GM23338 (cell line): ENCODE results near the gene PFKFB3. TPM values are rescaled to one million over a fixed set of nuclear protein-coding genes. Genes with fewer than 3 reads are reported as not detected.

Experiments
- ATAC-seq: fragments of 200-7000 bp; cut with Tn5 transposase; 3 replicates; pipeline ENCODE4 v1.9.1; 2020
- DNase-seq: peaks from one replicate; pipeline ENCODE4 v3.0.0-alpha.2; 2015; ENCODE audit warnings: low spot score
- H2AFZ ChIP-seq: fragments of 200-600 bp; sonication (generic); 2 replicates; pipeline ENCODE4 v1.8.0; 2016; ENCODE audit warnings: antibody characterized with exemption, mild to moderate bottlenecking, moderate library complexity
- H3F3A ChIP-seq: fragments of 200-600 bp; sonication (generic); replicated peaks from 2 replicates; pipeline ENCODE4 v1.8.0; 2017; ENCODE audit warnings: antibody characterized with exemption, mixed run types, low read depth
- H3K27ac ChIP-seq: fragments of 200-600 bp; sonication (generic); 2 replicates; pipeline ENCODE4 v1.6.1; 2016; ENCODE audit warnings: low read depth
- H3K27me3 ChIP-seq: fragments of 200-600 bp; sonication (generic); 2 replicates; pipeline ENCODE4 v1.8.0; 2016; ENCODE audit warnings: mild to moderate bottlenecking, mixed run types, moderate library complexity; ENCODE audit not compliant: insufficient read depth
- H3K36me3 ChIP-seq: fragments of 200-600 bp; sonication (generic); 2 replicates; pipeline ENCODE4 v1.8.0; 2016; ENCODE audit warnings: mild to moderate bottlenecking; ENCODE audit not compliant: insufficient read depth
- H3K4me1 ChIP-seq: fragments of 200-600 bp; sonication (generic); 2 replicates; pipeline ENCODE4 v1.8.0; 2016; ENCODE audit warnings: mild to moderate bottlenecking, moderate library complexity; ENCODE audit not compliant: insufficient read depth
- H3K4me2 ChIP-seq: fragments of 200-600 bp; sonication (generic); 2 replicates; pipeline ENCODE4 v1.7.1; 2017; ENCODE audit warnings: mixed run types
- H3K4me3 ChIP-seq: fragments of 200-600 bp; sonication (generic); 2 replicates; pipeline ENCODE4 v1.6.1; 2016; ENCODE audit warnings: mixed run types
- H3K79me2 ChIP-seq: fragments of 200-600 bp; sonication (generic); replicated peaks from 2 replicates; pipeline ENCODE4 v1.8.0; 2017; ENCODE audit warnings: mild to moderate bottlenecking; ENCODE audit not compliant: insufficient read depth
- H3K9me2 ChIP-seq: fragments of 200-600 bp; sonication (generic); 2 replicates; pipeline ENCODE4 v1.8.0; 2017; ENCODE audit not compliant: insufficient read depth
- H4K20me1 ChIP-seq: fragments of 200-600 bp; sonication (generic); replicated peaks from 2 replicates; pipeline ENCODE4 v1.8.0; 2017; ENCODE audit warnings: mild to moderate bottlenecking; ENCODE audit not compliant: insufficient read depth
- H3K27ac Mint-ChIP-seq: 2 replicates; pipeline ENCODE4 v1.8.0; 2020; ENCODE audit warnings: inconsistent platforms, mild to moderate bottlenecking, moderate library complexity, mixed read lengths
- H3K27me3 Mint-ChIP-seq: 3 replicates; pipeline ENCODE4 v1.8.0; 2022; ENCODE audit warnings: low read depth, mild to moderate bottlenecking, moderate library complexity, mixed read lengths, inconsistent platforms; ENCODE audit not compliant: insufficient read depth, poor library complexity
- H3K36me3 Mint-ChIP-seq: 3 replicates; pipeline ENCODE4 v1.8.0; 2021; ENCODE audit warnings: low read depth, mild to moderate bottlenecking, inconsistent platforms, moderate library complexity, mixed read lengths
- H3K4me1 Mint-ChIP-seq: 3 replicates; pipeline ENCODE4 v1.8.0; 2020; ENCODE audit warnings: mild to moderate bottlenecking, inconsistent platforms, mixed read lengths
- H3K4me3 Mint-ChIP-seq: 3 replicates; pipeline ENCODE4 v1.8.0; 2021; ENCODE audit warnings: moderate library complexity, mild to moderate bottlenecking, inconsistent platforms, mixed read lengths
- H3K9me3 Mint-ChIP-seq: 3 replicates; pipeline ENCODE4 v1.8.0; 2020; ENCODE audit warnings: moderate library complexity, mild to moderate bottlenecking, inconsistent platforms, mixed read lengths
- CTCF ChIP-seq, 2 experiments: fragments of 200-600 bp in 1 of 2; sonication (generic) in 1 of 2; conservative IDR thresholded peaks; 2 replicates each; pipeline versions ENCODE4 v1.5.1 to v1.6.1; 2016 to 2017; ENCODE audit warnings: antibody characterized with exemption in 2 of 2, low read depth in 2 of 2, mild to moderate bottlenecking in 2 of 2, moderate library complexity in 1 of 2
- ETS1 ChIP-seq: IDR thresholded peaks from 2 replicates; pipeline ENCODE4 v1.6.1; 2016; ENCODE audit warnings: antibody characterized with exemption
- EZH2 ChIP-seq: fragments of 200-600 bp; sonication (generic); IDR thresholded peaks from one replicate; pipeline ENCODE4 v1.8.0; 2017; ENCODE audit warnings: antibody characterized with exemption, mild to moderate bottlenecking, low read depth; ENCODE audit not compliant: unreplicated experiment
- EZH2phosphoT487 ChIP-seq: fragments of 200-600 bp; sonication (generic); IDR thresholded peaks from one replicate; pipeline ENCODE4 v1.8.1; 2018; ENCODE audit warnings: antibody characterized with exemption; ENCODE audit not compliant: unreplicated experiment
- JUNB ChIP-seq: IDR thresholded peaks from one replicate; pipeline ENCODE4 v1.6.1; 2016; ENCODE audit warnings: antibody characterized with exemption; ENCODE audit not compliant: unreplicated experiment
- NANOG ChIP-seq: IDR thresholded peaks from 2 replicates; pipeline ENCODE4 v1.6.1; 2016; ENCODE audit warnings: antibody characterized with exemption, borderline replicate concordance
- POLR2AphosphoS5 ChIP-seq: IDR thresholded peaks from 2 replicates; pipeline ENCODE4 v1.6.1; 2016; ENCODE audit warnings: antibody characterized with exemption, low read depth
- REST ChIP-seq: IDR thresholded peaks from one replicate; pipeline ENCODE4 v1.6.1; 2018; ENCODE audit warnings: antibody characterized with exemption; ENCODE audit not compliant: unreplicated experiment
- STAT1 ChIP-seq: IDR thresholded peaks from one replicate; pipeline ENCODE4 v1.6.1; 2016; ENCODE audit warnings: antibody characterized with exemption; ENCODE audit not compliant: unreplicated experiment
- ZNF114 ChIP-seq: fragments of 250-450 bp; sonication (Bioruptor Pico); IDR thresholded peaks from 2 replicates; pipeline ENCODE4 v1.5.0; 2020; ENCODE audit warnings: mild to moderate bottlenecking, moderate library complexity
- ZNF331 ChIP-seq: fragments of 250-450 bp; sonication (Bioruptor Pico); IDR thresholded peaks from 2 replicates; pipeline ENCODE4 v1.5.0; 2020; ENCODE audit warnings: low read depth, mild to moderate bottlenecking, moderate library complexity
- polyA plus RNA-seq: library from polyadenylated mRNA; unstranded; fragments of >200 nt; fragmentation: Nextera tagmentation; extraction: Ambion mirVana; gene quantifications from 2 replicates; pipeline ENCODE4 v1.2.1, GENCODE V29; 2016
- total RNA-seq: library from RNA; depleted of rRNA; stranded (reverse); fragments of >200 nt; shearing (Covaris generic); gene quantifications from 2 replicates; pipeline ENCODE4 v1.2.3, GENCODE V29; 2014

Gene PFKFB3
- total and polyA plus RNA-seq, 2 experiments from 2014 or later: 9.5 to 26.8 TPM

- no peaks in the 10 kb centered on the region; the same call in 2 of the 3 replicates for H3K9me3 Mint-ChIP-seq
- Histone ChIP-seq H3F3A (no peaks in the 10 kb centered on the region), H3K27me3 (no peaks in the 10 kb centered on the region), H4K20me1 (0 out of 2 replicates have a peak, but pooled peaks cover 3% of the 10 kb centered on the region), H3K36me3 (peaks cover 32% of the 10 kb centered on the region; the same call in 1 of the 2 replicates), H2AFZ (no peak overlapping the region), H3K4me3 (no peak overlapping the region), H3K27ac (no peak overlapping the region), H3K4me2 (no peak overlapping the region), H3K9me2 (no peaks in the 10 kb centered on the region), H3K4me1 (no peaks in the 10 kb centered on the region), H3K79me2 (no peaks in the 10 kb centered on the region)
- no peaks in the 10 kb centered on the region for H3K4me1 Mint-ChIP-seq
- peaks cover 81% of the 10 kb centered on the region for H3K36me3 Mint-ChIP-seq
- H3K4me3 Mint-ChIP-seq: no peak overlapping the region
- TF ChIP-seq JUNB (no peak), EZH2phosphoT487 (no peak), STAT1 (no peak), NANOG (no peak), ZNF331 (CRISPR knock-in tag) (no peak), POLR2AphosphoS5 (no peak)
- ATAC-seq: no peak
- H3K27me3 Mint-ChIP-seq: peaks cover 11% of the 10 kb centered on the region
- DNase-seq: no peak
- H3K27ac Mint-ChIP-seq: no peak overlapping the region
Observed at GRCh38 chr10:6221192-6221940, 18.6 kb downstream of the PFKFB3 start.

GRCh38 chr10:6221971-6222751 is 19.4 kb downstream of the PFKFB3 start:
- Histone ChIP-seq H3K27ac (no peak overlapping the region), H3K4me3 (no peak overlapping the region), H4K20me1 (peaks cover 3% of the 10 kb centered on the region; the same call in 1 of the 2 replicates), H3F3A (no peaks in the 10 kb centered on the region), H3K27me3 (no peaks in the 10 kb centered on the region), H3K79me2 (no peaks in the 10 kb centered on the region), H3K4me2 (no peak overlapping the region), H3K36me3 (peaks cover 28% of the 10 kb centered on the region; the same call in 1 of the 2 replicates), H2AFZ (no peak overlapping the region), H3K9me2 (no peaks in the 10 kb centered on the region), H3K4me1 (no peaks in the 10 kb centered on the region)
- Mint-ChIP-seq H3K36me3 (peaks cover 77% of the 10 kb centered on the region), H3K4me1 (no peaks in the 10 kb centered on the region), H3K27me3 (peaks cover 10% of the 10 kb centered on the region), H3K4me3 (no peak overlapping the region), H3K9me3 (no peaks in the 10 kb centered on the region; the same call in 2 of the 3 replicates), H3K27ac (no peak overlapping the region)
- ATAC-seq (no peak), DNase-seq (no peak)
- no peak for TF ChIP-seq EZH2

- Histone ChIP-seq H3K9me2 (no peaks in the 10 kb centered on the region), H3K4me3 (no peak overlapping the region), H4K20me1 (peaks cover 3% of the 10 kb centered on the region; the same call in 1 of the 2 replicates), H3K36me3 (peaks cover 24% of the 10 kb centered on the region; the same call in 1 of the 2 replicates), H3K4me1 (no peaks in the 10 kb centered on the region), H3K27me3 (no peaks in the 10 kb centered on the region), H3F3A (no peaks in the 10 kb centered on the region), H3K4me2 (no peak overlapping the region), H3K27ac (no peak overlapping the region), H2AFZ (no peak overlapping the region), H3K79me2 (no peaks in the 10 kb centered on the region)
- H3K27me3 Mint-ChIP-seq: peaks cover 10% of the 10 kb centered on the region
- H3K4me1 Mint-ChIP-seq: no peaks in the 10 kb centered on the region
- no peaks in the 10 kb centered on the region; the same call in 2 of the 3 replicates for H3K9me3 Mint-ChIP-seq
- peaks cover 78% of the 10 kb centered on the region for H3K36me3 Mint-ChIP-seq
- ATAC-seq: no peak
- H3K4me3 Mint-ChIP-seq: no peak overlapping the region
- no peak for DNase-seq
- no peak overlapping the region for H3K27ac Mint-ChIP-seq
- TF ChIP-seq REST (no peak), ZNF331 (CRISPR knock-in tag) (no peak), ETS1 (no peak), EZH2 (no peak), NANOG (no peak), ZNF114 (CRISPR knock-in tag) (no peak), EZH2phosphoT487 (no peak), STAT1 (no peak), JUNB (no peak), CTCF (conservative IDR thresholded peaks at IDR 0.05; ENCODE audit: low read depth in 2 of 2) (no peak)
Observed at GRCh38 chr10:6222755-6223154, 20.0 kb downstream of the PFKFB3 start.
